ENCODE data around the gene UBFD1. TPM values are rescaled to one million over a fixed set of nuclear protein-coding genes. Genes with fewer than 3 reads are reported as not detected.

Gene UBFD1
- total RNA-seq, 2 donors from 2014 or later: 56.0 to 84.9 TPM

DNA sequence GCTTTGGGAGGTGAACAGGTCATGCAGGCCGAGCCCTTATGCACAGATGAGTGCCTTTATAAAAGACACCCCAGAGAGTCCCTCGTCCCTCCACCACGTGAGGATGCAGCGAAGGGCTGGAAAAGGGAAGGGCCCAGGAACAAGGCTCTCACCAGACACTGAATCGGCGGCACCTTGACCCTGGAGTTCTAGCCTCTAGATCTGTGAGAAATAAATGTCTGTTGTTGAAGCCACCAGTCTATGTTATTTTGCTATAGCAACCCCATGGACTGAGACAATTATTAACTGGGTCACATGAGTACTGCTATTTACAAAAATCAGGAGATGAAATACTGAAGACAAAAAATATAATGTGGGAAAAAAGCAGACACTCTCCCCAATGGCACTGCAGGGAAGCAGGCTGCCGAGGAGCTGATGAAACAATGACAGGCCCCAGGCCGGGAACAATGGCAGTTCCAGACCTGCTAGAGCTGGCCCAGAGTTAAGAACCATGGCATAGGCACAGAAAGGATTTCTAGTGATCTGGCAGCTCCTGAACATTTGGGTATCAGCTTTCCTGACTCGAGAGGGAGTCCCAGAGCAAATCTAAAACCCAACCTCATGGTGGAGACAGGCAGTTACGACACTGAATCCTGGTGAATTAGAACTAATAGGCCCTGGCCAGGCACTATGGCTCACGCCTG, 29.4 kb upstream of the UBFD1 start:
- H3K4me1 ChIP-seq (ENCODE audit: control insufficient read depth in 1 of 2, low read depth in 2 of 2): no peaks in the 10 kb centered on the region
- peaks cover 14% of the 10 kb centered on the region for H3K36me3 ChIP-seq
- ATAC-seq (ENCODE audit: insufficient number of reproducible peaks, low FRiP score, low read depth) (no peak), DNase-seq (ENCODE audit: low spot score) (no peak)
- no peak for TF ChIP-seq CTCF (IDR thresholded peaks at IDR 0.05)
- H3K4me3 ChIP-seq: no peak overlapping the region
- H3K9me3 ChIP-seq: no peaks in the 10 kb centered on the region
- no peak overlapping the region for H3K27ac ChIP-seq
- no peaks in the 10 kb centered on the region for H3K27me3 ChIP-seq (replicated peaks; ENCODE audit: insufficient read depth)

DNA sequence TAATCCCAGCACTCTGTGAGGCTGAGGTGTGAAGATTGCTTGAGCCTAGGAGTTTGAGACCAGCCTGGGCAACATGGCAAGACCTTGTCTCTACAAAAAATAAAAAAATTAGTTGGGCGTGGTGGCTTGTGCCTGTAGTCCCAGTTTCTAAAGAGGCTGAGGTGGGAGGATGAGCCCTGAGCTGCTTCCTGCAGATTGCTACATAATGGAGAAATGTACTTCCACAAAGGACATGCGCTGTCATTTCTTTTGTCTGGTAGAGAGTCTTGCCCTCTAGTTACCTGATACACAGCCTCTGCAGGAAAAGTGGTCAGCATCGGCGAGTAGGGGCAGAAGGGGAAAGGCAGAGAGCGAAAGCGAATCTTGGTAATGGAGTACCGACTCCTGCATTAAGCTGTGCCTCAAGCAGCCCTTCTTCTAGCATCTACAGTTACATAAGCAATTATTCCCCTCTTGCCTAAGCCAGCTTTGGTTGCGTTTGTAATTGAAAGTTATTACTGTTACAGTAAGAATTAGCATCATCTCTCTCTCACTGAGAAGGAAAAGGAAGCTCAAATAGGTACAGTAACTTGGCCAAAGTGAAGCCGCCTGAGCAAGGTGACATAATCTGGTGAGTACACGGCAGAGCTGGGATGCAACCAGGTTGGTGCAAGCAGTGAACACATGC, 28.8 kb upstream of the UBFD1 start:
- H3K27me3 ChIP-seq (replicated peaks; ENCODE audit: insufficient read depth): no peaks in the 10 kb centered on the region
- DNase-seq (ENCODE audit: low spot score) (no peak), ATAC-seq (ENCODE audit: insufficient number of reproducible peaks, low FRiP score, low read depth) (no peak)
- no peak overlapping the region for H3K27ac ChIP-seq
- no peaks in the 10 kb centered on the region for H3K4me1 ChIP-seq (ENCODE audit: control insufficient read depth in 1 of 2, low read depth in 2 of 2)
- no peak overlapping the region for H3K4me3 ChIP-seq
- no peak for TF ChIP-seq CTCF (IDR thresholded peaks at IDR 0.05)
- H3K9me3 ChIP-seq: no peaks in the 10 kb centered on the region
- peaks cover 20% of the 10 kb centered on the region for H3K36me3 ChIP-seq

- Histone ChIP-seq H3K27me3 (replicated peaks; ENCODE audit: insufficient read depth) (no peaks in the 10 kb centered on the region), H3K36me3 (peaks cover 17% of the 10 kb centered on the region), H3K27ac (no peak overlapping the region), H3K9me3 (no peaks in the 10 kb centered on the region), H3K4me3 (no peak overlapping the region), H3K4me1 (ENCODE audit: control insufficient read depth in 1 of 2, low read depth in 2 of 2) (no peaks in the 10 kb centered on the region)
- no peak for DNase-seq (ENCODE audit: low spot score)
- TF ChIP-seq CTCF (IDR thresholded peaks at IDR 0.05): no peak
- no peak for ATAC-seq (ENCODE audit: insufficient number of reproducible peaks, low FRiP score, low read depth)
Measured at GRCh38 chr16:23530062-23530461, 27.5 kb upstream of the UBFD1 start.

DNA sequence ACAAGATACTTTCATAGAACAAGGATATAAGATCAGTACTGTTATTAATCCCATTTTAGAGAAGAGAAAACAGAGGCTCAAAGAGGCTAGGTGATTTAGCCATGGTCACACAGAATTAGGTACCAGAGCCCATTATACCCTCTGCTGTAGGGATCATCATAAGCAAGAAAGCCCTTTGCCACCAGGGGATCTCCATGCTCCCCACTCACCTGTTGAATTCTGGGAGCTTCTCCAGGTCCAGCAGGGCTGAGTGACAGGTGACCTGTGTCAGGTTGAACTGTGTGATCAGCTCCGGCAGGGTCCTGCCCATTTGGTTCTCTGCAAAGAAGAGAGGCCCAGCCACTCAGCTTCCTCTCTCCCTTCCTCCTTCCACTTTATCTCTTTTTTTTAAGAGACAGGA, 25.1 kb upstream of the UBFD1 start:
- H3K4me3 ChIP-seq: no peak overlapping the region
- no peak overlapping the region for H3K27ac ChIP-seq
- DNase-seq (ENCODE audit: low spot score): no peak
- no peak for TF ChIP-seq CTCF (IDR thresholded peaks at IDR 0.05)
- H3K36me3 ChIP-seq: peaks cover 22% of the 10 kb centered on the region
- H3K27me3 ChIP-seq (replicated peaks; ENCODE audit: insufficient read depth): no peaks in the 10 kb centered on the region
- H3K4me1 ChIP-seq (ENCODE audit: control insufficient read depth in 1 of 2, low read depth in 2 of 2): no peaks in the 10 kb centered on the region
- no peak for ATAC-seq (ENCODE audit: insufficient number of reproducible peaks, low FRiP score, low read depth)
- no peaks in the 10 kb centered on the region for H3K9me3 ChIP-seq

DNA sequence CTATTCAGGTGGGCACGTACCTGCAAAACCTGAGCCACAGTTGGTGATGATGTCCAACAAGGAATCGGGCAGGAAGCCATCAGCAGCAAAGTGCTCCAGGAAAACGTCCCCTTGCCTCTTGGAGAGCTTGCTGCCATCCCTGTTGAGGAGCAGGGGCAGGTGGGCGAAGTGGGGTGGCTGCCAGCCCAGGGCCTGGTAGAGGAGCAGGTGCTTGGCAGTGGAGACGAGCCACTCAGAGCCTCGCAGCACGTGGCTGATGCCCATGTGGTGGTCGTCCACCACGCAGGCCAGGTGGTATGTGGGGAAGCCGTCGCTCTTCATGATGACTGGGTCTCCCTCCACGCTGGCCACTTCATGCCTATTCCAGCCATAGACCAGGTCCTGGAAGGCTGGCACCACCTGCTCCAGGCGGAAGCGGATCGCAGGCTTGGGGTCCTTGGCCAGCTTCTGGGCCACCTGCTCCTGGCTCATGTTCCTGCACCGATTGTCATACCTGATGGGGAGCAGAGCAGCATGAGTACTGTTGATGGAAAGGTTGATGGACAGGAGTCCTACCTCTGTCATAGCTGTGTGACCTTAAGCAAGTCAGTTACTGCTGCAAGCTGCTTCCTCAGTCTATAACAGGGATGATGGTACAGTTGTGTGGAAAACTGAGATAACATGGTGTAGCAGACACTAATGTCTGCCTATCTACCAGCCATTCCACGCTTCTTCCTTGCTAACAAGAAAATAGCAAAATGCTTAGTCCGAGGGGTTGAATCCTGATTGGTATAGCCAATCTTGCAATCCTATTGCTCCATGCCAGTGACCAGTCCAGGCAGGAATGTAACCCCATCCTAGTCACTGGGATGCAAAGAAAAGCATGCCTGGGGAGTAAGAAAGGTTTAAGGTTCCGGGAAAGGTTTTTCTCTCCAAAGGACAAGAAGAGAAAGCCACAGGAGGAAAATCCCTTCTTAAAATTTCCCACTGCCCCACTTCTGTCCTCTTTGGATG, 22.4 kb upstream of the UBFD1 start:
- no peak for TF ChIP-seq CTCF (IDR thresholded peaks at IDR 0.05)
- ATAC-seq (ENCODE audit: insufficient number of reproducible peaks, low FRiP score, low read depth): no peak

More for the DNA sequence above, 22.4 kb upstream of the UBFD1 start:
- Histone ChIP-seq H3K36me3 (peaks cover 17% of the 10 kb centered on the region), H3K9me3 (no peaks in the 10 kb centered on the region), H3K4me1 (ENCODE audit: control insufficient read depth in 1 of 2, low read depth in 2 of 2) (no peaks in the 10 kb centered on the region), H3K27ac (no peak overlapping the region), H3K27me3 (replicated peaks; ENCODE audit: insufficient read depth) (no peaks in the 10 kb centered on the region), H3K4me3 (no peak overlapping the region)
- no peak for DNase-seq (ENCODE audit: low spot score)

Measured in thoracic aorta (tissue), 2 donors.